ENCODE measurements around the gene C1orf232.

Gene C1orf232

DNA sequence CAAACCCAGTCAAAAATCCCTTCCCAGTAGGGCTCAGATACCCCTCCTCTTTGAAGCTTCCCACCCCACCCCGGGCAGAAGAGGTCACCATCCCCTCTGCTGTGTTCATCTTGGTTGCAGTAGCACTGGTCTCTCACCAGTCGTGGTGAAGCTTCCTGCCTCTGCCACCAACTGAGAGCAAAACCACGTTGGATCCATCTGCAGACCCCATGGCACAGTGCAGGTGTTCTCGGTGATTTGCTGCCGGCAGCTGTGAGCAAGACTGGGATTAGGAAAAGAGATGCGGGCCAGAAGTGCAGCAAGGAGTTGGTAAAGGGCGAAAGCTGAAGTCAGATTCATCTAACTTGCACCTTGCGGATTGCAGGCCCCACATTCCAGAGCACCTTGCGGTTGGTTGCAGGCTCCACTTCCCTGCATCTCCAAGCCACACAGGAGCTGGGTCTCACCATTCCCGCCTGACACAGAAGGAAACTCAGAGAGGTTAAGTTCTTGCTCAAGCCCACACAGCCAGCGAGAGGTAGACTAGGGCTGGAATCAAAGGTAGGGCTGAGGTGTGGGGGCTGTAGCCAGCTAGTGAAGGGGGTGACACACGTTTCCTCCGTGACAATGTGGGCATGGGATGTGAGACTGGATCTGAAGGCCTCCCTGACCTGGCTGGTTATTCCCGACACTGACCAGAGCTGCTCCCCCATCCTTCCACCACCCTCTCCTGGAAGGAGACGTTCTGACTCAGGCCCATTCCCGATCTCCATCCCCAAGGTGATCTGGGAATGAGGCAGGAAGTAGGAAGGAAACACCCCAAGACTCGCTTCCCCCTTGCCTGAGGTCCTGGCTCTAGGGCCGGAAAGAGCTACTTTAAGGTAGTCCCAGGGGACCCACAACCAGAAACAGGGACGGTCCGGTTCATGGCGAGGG, 13.1 kb downstream of the C1orf232 start:
- DNase-seq: no peak

DNA sequence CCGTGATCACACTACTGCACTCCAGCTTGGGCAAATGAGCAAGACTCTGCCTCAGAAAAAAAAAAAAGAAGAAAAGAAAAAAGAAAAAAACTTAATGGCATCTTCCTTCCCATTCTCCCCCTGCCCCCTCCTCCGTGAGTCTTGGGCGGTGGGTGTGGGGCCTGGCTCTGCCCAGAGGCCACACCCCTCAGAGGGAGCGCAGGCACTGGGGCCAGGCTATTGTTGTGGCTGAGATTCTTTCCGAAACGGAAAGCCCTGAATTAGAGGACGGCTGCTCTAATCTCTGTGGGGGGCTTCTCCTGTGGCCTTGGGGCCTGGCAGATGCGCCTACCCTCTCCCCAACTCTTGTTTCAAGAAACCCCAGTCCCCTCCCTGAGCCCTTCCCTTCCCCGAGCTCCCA, 14.0 kb downstream of the C1orf232 start:
- DNase-seq: no peak

DNA sequence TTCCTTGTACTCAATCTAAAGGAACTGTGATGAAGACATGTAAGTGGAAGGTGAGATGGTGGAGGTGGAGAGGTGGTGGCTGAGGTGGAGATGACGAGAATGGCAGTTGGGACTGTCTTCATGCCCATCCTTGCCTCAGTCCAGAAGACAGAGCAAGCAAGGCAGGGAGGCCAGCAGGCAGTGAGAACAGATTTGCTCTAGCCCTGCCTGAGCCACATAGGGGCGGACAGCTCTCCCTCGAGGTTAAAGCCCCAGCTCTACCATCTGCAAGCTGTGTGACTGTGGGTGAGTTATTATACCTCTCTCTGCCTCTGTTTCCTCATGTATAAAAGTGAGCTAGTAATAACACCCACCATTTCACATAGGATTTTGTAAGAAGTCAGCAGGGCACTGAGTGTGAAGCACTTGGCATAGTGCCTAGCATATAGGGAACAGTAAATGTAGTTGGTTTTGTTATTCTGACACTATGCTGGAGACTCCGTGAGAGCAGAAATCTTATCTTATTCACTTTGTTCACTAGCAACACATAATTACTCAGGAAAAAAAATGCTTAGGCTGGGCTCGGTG, 14.7 kb downstream of the C1orf232 start:
- DNase-seq: no peak

- DNase-seq: no peak
Measured at GRCh38 chr1:26148887-26149286, 19.9 kb downstream of the C1orf232 start.

- DNase-seq: no peak
Measured at GRCh38 chr1:26145960-26146294, 22.8 kb downstream of the C1orf232 start.

DNA sequence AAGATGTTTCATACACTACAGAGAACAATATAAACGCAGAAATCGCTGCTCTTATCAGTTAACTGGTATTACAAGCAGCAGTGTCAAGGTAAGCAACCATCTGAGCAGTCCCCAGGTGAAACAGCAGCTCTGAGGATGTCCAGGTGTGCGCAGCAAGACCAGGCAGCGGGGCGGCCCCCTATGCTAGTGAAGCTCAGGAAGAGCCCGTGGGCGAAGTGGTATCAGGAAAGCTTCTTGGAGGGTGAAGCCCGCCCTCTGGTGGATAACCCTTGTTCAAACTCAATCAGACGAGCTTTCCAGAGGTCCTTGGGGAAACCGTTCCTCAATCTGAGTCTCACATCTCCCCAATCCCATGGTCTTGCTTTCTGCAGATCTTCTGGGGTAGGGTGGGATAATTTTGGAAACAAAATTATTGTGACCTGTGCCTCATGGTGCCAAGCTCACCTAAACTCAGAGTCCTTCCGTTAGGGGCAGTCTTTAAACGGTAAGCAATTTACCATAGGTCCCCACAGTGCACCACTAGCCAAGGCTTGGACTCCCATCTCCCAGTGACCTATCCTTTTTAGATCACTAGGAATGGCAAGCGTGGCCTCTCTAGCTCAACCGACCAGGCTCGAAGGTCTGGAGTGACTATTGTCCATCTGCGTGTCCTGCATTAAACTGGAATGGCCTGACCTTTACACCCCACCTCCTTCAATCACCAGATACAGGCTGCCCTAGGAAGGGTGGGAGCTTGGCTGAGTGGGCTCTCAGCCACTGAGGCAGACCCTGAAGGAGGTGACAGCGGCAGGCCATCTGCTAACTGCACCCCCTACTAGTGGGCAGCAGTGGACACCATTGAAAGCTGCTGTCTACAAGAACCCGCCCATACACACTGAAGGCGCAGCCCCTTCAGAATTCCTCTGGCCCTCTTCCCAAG, 23.5 kb downstream of the C1orf232 start:
- peak; percentile 62 for DNase-seq

GRCh38 chr1:26142159-26142558, 26.6 kb downstream of the C1orf232 start:
- no peak for DNase-seq

DNA sequence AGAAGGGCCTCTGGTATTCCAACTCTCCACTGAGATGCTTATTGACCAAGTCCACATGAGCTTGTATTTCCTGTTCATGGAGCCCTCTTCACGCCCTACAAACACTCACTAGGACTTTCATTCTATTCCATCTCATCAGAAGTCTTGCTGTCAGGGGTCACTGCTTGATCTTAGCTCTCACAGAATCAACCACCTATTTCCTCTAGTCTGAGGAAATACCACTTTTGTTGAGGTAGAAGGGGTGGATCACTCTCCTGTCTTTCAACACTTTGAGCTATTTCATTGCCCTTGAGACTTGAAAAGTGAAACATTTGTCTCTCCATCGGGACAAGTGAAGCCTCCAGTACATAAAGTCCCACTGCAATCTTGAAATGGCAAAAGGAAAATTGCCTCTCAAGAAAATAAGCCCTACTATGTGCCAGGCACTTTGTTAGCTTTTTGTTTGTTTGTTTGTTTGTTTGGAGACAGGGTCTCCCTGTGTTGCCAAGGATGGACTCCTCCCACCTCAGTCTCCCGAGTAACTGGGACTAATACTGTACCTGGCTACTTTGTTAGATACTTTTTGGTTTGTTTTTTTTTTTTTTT, 29.7 kb downstream of the C1orf232 start:
- no peak for DNase-seq

- DNase-seq: no peak
Measured at GRCh38 chr1:26134466-26134865, 34.3 kb downstream of the C1orf232 start.

- DNase-seq: no peak
Measured at GRCh38 chr1:26132834-26133167, 36.0 kb downstream of the C1orf232 start.

DNA sequence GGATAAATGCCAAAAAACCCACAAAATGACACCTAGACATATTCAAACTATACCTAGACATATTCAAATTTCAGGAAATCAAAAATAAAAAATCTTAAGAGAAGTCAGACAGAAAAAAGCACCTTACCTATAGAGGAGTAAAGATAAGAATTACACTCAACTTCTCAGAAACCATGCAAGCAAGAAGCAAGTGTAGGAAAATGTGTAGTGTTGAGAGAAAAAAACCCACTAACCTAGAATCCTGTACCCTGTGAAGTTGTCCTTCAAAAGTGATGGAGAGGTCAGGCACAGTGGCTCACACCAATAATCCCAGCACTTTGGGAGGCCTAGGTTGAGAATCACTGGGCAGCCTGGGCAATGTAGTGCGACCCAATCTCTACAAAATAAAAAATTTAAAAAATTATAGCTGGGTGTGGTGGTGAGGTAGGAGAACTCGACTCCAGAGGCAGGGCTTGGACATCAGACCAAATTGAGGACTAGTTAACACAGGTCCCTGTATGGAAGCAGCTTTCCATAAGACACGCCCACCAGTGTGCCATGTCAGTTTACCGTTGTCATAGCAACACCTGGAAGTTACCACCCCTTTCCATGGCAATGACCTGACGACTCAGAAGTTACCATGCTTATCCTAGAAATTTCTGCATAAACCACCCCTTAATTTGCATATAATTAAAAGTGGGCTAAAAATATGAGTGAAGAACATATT, 36.5 kb downstream of the C1orf232 start:
- DNase-seq: no peak

DNA sequence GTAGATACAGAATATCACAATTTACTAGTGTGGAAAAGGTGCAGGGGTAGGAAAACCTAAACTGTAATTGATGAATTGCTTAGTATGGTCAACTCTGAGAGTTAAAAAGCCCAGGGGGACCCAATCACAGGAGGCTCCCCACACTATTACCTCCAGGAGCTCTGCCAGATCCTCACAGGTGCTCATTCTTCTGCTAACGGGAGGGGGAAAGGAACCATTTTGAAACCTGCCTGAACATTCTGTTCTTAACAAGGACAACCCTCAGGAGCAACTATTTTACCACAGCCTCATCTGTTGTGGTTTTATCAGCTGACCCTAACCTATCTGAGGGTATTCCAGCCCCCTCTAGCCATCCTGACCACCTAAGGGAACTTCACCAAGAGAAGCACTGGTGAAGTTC, 38.1 kb downstream of the C1orf232 start:
- no peak for DNase-seq

DNA sequence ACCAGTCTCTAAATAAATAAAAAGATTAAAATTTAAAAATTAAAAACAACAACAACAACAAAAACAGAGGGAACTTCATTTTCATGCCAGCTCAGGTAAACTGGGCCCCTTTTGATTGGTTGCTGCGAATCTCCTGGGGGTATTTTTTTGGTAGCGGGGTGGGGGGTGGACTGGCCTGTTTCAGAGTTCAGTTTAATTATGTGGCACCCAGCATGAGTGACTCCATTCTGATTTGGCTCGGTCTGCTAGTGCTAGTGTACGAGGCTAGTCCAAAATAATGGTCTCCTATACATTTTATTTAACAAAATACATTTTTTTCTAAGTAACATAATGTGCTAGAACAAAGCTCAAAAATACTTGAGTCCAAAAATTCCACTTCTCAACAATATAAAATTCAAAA, 39.0 kb downstream of the C1orf232 start:
- no peak for DNase-seq

- DNase-seq: no peak
Measured at GRCh38 chr1:26127235-26128163, 41.3 kb downstream of the C1orf232 start.

DNA sequence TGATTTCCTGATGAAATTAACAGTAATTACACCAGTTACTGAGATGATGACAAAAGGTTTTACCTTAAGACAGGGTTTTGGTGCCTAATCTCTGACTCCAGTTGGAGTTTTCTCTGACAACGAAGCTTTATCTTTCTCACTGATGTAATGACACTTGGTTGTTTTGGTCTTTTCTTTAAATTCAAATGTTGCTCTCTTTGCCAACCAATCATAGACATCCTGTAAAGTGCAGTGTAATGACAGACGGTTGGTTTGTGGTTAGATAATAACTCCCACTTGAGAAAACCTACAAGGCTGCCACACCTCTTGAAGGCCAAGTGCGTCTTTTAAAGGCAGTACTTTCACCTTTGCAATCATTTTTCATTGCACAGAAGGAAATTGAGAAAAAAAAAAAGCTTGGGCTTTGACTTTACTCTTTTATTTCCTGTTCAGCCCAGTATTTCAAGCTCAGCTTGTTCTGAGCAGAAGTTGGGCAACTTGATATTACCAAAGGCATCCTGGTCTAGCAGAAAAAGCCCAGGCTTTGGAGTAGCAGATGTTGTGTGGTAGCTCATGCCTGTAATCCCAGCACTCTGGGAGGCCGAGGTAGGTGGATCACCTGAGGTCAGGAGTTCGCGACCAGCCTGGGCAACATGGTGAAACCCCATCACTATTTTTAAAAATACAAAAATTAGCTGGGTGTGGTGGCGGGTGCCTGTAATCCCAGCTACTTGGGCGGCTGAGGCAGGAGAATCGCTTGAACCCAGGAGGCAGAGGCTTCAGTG, 42.3 kb downstream of the C1orf232 start:
- peak; percentile 36 for DNase-seq

- DNase-seq: no peak
Measured at GRCh38 chr1:26125946-26126320, 42.8 kb downstream of the C1orf232 start.

DNA sequence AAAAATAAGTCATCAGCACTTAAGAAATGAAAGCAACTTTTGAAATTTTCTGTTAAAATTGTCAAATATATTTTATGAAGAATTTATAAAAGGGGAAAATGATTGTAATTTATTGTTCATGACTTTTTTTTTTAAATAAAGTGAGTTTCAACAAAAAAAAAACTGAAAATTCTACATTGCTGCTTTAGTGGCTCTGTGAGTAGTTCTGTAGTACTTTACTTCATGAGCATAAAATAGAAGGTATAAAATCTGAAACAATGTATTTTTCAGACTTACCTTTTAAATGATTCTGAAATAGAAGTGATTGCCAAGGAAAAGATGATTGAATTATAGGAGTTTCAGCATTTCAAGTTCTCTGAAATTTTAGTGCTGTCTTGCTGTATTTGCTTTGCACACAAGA, 43.4 kb downstream of the C1orf232 start:
- no peak for DNase-seq

DNA sequence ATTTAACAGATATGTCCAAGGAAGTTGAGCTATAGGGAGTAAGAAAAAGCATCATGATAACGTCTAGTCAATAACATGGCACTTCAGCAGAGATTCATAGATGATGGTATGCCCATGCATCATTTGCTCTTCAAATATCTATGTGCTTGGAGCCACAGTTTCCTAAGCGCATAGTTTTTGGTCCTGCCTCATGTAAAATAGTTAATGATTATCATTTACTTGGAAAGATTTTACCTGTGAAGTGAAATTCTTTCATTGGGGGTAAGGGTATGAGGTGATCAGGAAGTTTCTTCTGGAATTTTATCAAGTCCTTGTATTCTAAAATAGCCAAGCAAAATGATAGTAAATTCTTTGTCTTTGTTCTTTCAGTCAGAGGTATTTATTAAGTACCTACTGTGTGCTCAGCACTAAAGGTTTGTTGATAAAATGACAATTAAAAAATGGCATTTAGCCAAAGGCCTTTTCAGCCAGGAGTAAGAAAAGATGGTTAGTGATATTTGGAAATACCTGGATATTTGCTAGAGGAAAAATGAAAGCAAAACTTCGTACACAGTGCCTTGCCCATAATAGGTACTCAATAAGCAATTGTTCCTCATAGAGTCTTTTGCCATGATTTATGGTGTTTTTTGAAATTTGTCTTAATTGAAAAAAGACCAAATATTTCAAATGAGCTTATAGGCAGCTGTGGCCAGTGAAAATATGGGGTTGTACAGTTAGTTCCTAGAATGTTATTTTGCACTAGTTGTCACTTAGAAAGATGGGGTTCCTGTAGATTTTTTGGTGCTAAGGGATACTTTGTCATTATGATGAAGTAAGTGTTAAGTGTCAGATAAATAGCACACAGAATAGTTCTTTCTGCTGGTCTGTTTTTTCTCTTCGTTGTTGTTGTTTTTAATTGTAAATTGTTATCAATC, 44.1 kb downstream of the C1orf232 start:
- DNase-seq: no peak
